IMR-90 (cell line): ENCODE measurements around the gene ZNF182.
"Not testable (repeated sequence)": the region's sequence is repeated elsewhere in the genome, so short reads cannot be mapped to it uniquely, and the experiment has no call there.

Experiments
- MXI1 ChIP-seq: IDR thresholded peaks from 2 replicates; pipeline ENCODE4 v1.6.1; 2012; ENCODE audit warnings: low read depth, mild to moderate bottlenecking, low read length, moderate library complexity, borderline replicate concordance
- RAD21 ChIP-seq: IDR thresholded peaks from 2 replicates; pipeline ENCODE4 v1.6.1; 2012; ENCODE audit warnings: low read length, improper control_type of control experiment

- not testable (repeated sequence) for TF ChIP-seq MXI1, RAD21
These were observed 48.5 kb downstream of the ZNF182 start for GRCh38 chrX:47955295-47955694.
